HS-5 (cell line): Measurements from ENCODE around the gene ZDHHC18.

Source experiments
- DNase-seq: peaks from one replicate; pipeline ENCODE4 v3.0.0-alpha.2; 2012; ENCODE audit warnings: low read depth

ZDHHC18 gene

DNA sequence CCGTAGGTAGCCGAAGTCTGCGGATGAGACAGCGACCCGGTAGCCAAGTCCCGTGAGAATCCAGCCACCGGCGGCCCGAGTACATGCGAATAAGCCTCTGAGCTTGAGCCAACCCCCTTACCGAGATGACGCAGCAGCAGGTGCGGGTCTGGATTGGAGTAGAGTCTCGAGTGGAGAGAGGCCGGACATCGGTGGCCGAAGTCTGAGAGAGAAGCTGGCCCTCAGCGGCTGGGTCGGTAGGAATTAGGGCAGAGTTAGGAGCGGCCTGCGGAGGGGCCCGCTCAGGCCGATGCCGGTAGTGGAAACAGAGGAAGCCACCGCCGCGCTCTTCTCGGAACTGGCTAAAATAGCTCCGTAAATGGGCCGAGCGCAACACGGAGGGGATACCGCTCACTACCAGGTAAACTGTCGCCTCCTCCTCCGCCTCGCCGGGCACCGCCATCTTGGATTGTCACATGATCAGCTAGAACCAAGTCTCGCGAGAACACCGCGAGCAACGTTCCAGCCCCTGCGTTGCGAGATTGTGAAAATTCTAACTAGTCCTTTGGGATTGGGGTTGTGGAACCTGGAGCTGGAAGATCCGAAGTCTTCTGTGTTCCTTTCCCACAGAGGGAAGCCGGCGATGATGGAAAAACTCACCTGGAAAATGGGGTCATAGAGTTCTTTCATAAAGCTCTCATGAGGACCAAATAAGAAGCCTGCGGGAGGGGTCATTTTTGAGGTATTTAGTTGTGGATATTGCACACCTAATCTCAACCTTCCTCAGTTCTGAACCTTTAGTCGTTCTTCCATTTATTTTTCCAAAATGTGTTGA, 73.7 kb downstream of the ZDHHC18 start, which contains the start of gene GPATCH3:
GPATCH3 (minus strand) TSS at position 467 of the 814 bp plus-strand sequence; CDS start at position 442, 25 bp downstream.
- DNase-seq = peak; percentile 84

DNA sequence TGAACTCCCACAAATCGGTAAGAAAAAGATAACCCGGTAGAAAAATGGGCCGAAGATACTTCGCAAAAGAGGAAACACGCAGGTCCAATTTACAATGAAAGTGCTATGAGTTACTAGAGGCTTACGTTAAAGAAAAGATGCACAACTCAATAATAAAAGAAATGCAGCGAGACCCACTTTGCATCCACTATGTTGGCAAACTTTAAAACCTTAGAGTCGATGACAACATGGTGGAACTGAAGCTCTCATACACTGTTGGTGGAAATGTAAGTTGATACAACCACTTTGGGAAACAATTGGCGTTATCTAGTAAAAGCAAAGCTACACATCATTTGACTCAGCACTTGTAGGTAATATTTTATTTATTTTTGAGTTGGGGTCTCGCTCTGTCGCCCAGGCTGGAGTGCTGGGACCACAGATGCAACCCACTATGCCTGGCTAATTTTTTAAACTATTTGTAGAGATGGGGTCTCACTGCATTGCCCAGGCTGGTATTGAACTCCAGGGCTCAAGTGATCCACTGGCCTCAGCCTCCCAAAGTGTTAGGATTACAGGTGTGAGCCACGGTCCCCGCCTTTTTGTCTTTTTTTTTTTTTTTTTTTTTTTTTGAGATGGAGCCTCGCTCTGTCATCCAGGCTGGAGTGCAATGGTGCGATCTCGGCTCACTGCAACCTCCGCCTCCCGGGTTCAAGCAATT, 74.5 kb downstream of the ZDHHC18 start:
- DNase-seq = no peak
